HepG2 (cell line): ENCODE measurements around the gene PFDN5. TPM values are rescaled to one million over a fixed set of nuclear protein-coding genes. Genes with fewer than 3 reads are reported as not detected.

Experiments used
- CAMTA2 ChIP-seq: sonication (generic); formaldehyde crosslinking; IDR thresholded peaks from 2 replicates; pipeline ENCODE4 v1.4.0; 2020; ENCODE audit warnings: mild to moderate bottlenecking, missing genetic modification reagents, borderline replicate concordance
- EZH2 ChIP-seq: conservative IDR thresholded peaks from 2 replicates; pipeline ENCODE4 v1.6.1; 2012; ENCODE audit warnings: mild to moderate bottlenecking, low read depth, low read length, moderate library complexity
- HCFC1 ChIP-seq: fragments of 150-350 bp; IDR thresholded peaks from 2 replicates; pipeline ENCODE4 v1.6.1; 2014; ENCODE audit warnings: low read depth, low read length
- MTERF4 ChIP-seq: sonication (generic); formaldehyde crosslinking; IDR thresholded peaks from 2 replicates; pipeline ENCODE4 v1.8.0; 2023; ENCODE audit warnings: mild to moderate bottlenecking, missing genetic modification reagents
- MTF1 ChIP-seq: sonication (generic); formaldehyde crosslinking; IDR thresholded peaks from 2 replicates; pipeline ENCODE4 v1.5.0; 2020; ENCODE audit warnings: missing genetic modification reagents
- NBN ChIP-seq: fragments of 450-650 bp; conservative IDR thresholded peaks from 2 replicates; pipeline ENCODE4 v1.6.1; 2017
- NKX3-1 ChIP-seq: sonication (generic); formaldehyde crosslinking; IDR thresholded peaks from 2 replicates; pipeline ENCODE4 v1.5.0; 2020; ENCODE audit warnings: missing genetic modification reagents
- SRF ChIP-seq: IDR thresholded peaks from 2 replicates; pipeline ENCODE4 v1.6.1; 2011; ENCODE audit warnings: mild to moderate bottlenecking, low read depth, low read length, moderate library complexity
- SSRP1 ChIP-seq: IDR thresholded peaks from 2 replicates; pipeline ENCODE4 v1.6.1; 2016; ENCODE audit warnings: control low read depth
- WIZ ChIP-seq: sonication (generic); formaldehyde crosslinking; IDR thresholded peaks from 2 replicates; pipeline ENCODE4 v1.5.1; 2020; ENCODE audit warnings: mild to moderate bottlenecking, missing genetic modification reagents
- ZMAT3 ChIP-seq: sonication (generic); formaldehyde crosslinking; conservative IDR thresholded peaks from 2 replicates; pipeline ENCODE4 v1.7.0; 2021; ENCODE audit warnings: missing genetic modification reagents
- ZNF3 ChIP-seq: IDR thresholded peaks from 2 replicates; pipeline ENCODE4 v1.7.0; 2017; ENCODE audit warnings: inconsistent platforms
- ZNF432 ChIP-seq: sonication (generic); formaldehyde crosslinking; IDR thresholded peaks from 2 replicates; pipeline ENCODE4 v1.5.0; 2020; ENCODE audit warnings: missing genetic modification reagents, mild to moderate bottlenecking, borderline replicate concordance
- ZNF510 ChIP-seq: sonication (generic); formaldehyde crosslinking; IDR thresholded peaks from 2 replicates; pipeline ENCODE4 v1.4.0; 2020; ENCODE audit warnings: low read depth, mild to moderate bottlenecking, missing genetic modification reagents
- ZNF549 ChIP-seq: sonication (generic); formaldehyde crosslinking; IDR thresholded peaks from 2 replicates; pipeline ENCODE4 v1.5.0; 2020; ENCODE audit warnings: missing genetic modification reagents
- ZNF746 ChIP-seq: sonication (generic); formaldehyde crosslinking; IDR thresholded peaks from 2 replicates; pipeline ENCODE4 v1.8.0; 2022; ENCODE audit warnings: mild to moderate bottlenecking, missing genetic modification reagents
- ZNF766 ChIP-seq: sonication (generic); formaldehyde crosslinking; IDR thresholded peaks from 2 replicates; pipeline ENCODE4 v1.5.0; 2020; ENCODE audit warnings: missing genetic modification reagents, borderline replicate concordance
- polyA plus RNA-seq, 8 experiments: library from polyadenylated mRNA; depleted of rRNA in 3 of 8; stranded (reverse) in 7 of 8; unstranded in 1 of 8; fragments of >200 nt; fragmentation: Illumina TruSeq in 4 of 8; extraction: Trizol in 4 of 8; gene quantifications; 2 replicates each; pipeline versions ENCODE4 v1.2.1 to v1.2.3, GENCODE V29; 2011 to 2016; ENCODE audit warnings: low read depth in 4 of 8, missing spikeins in 1 of 8, mixed read lengths in 1 of 8; ENCODE audit not compliant: insufficient read depth in 1 of 8
- total RNA-seq, 5 experiments: library from RNA; depleted of rRNA; stranded (reverse); fragments of >200 nt; fragmentation: Illumina TruSeq; extraction: Trizol; gene quantifications; 2 replicates each; pipeline ENCODE4 v1.2.3, GENCODE V29; 2016; ENCODE audit warnings: low read depth in 1 of 5
- TF ChIP-seq, protein P1 (sequence below): sonication (generic); formaldehyde crosslinking; IDR thresholded peaks from 2 replicates; pipeline ENCODE4 v1.5.1; 2020; ENCODE audit warnings: missing genetic modification reagents, mild to moderate bottlenecking, borderline replicate concordance
- TF ChIP-seq, protein P2 (sequence below): sonication (generic); formaldehyde crosslinking; IDR thresholded peaks from 2 replicates; pipeline ENCODE4 v1.8.0; 2022; ENCODE audit warnings: mild to moderate bottlenecking, missing genetic modification reagents, moderate library complexity
- TF ChIP-seq, protein P3 (sequence below): IDR thresholded peaks from 2 replicates; pipeline ENCODE4 v1.4.0; 2020; ENCODE audit warnings: mild to moderate bottlenecking, missing genetic modification reagents
- TF ChIP-seq, protein P4 (sequence below): IDR thresholded peaks from 2 replicates; pipeline ENCODE4 v1.6.1; 2016; ENCODE audit warnings: mild to moderate bottlenecking

PFDN5 gene
- total and polyA plus RNA-seq, 2 of the 13 experiments (the other 11 are each of a cell fraction or from before 2014, with no cell fraction given), result 449 to 462 TPM

- TF ChIP-seq, protein P1, sequence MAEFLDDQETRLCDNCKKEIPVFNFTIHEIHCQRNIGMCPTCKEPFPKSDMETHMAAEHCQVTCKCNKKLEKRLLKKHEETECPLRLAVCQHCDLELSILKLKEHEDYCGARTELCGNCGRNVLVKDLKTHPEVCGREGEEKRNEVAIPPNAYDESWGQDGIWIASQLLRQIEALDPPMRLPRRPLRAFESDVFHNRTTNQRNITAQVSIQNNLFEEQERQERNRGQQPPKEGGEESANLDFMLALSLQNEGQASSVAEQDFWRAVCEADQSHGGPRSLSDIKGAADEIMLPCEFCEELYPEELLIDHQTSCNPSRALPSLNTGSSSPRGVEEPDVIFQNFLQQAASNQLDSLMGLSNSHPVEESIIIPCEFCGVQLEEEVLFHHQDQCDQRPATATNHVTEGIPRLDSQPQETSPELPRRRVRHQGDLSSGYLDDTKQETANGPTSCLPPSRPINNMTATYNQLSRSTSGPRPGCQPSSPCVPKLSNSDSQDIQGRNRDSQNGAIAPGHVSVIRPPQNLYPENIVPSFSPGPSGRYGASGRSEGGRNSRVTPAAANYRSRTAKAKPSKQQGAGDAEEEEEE (CRISPR knock-in tag), result no peak
- TF ChIP-seq ZMAT3, result no peak
- no peak for TF ChIP-seq CAMTA2 (CRISPR knock-in tag)
- no peak for TF ChIP-seq ZNF3 (CRISPR knock-in tag)
- no peak for TF ChIP-seq EZH2
- TF ChIP-seq MTF1, result no peak
- TF ChIP-seq, protein P2, sequence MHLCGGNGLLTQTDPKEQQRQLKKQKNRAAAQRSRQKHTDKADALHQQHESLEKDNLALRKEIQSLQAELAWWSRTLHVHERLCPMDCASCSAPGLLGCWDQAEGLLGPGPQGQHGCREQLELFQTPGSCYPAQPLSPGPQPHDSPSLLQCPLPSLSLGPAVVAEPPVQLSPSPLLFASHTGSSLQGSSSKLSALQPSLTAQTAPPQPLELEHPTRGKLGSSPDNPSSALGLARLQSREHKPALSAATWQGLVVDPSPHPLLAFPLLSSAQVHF (CRISPR knock-in tag), result no peak
- TF ChIP-seq ZNF432 (CRISPR knock-in tag), result no peak
- no peak for TF ChIP-seq WIZ (CRISPR knock-in tag)
- TF ChIP-seq SSRP1 (CRISPR knock-in tag), result no peak
- TF ChIP-seq ZNF510 (CRISPR knock-in tag), result no peak
- no peak for TF ChIP-seq NBN
- TF ChIP-seq SRF, result no peak
- no peak for TF ChIP-seq ZNF766 (CRISPR knock-in tag)
- peak; percentile 89 for TF ChIP-seq HCFC1
- TF ChIP-seq ZNF549, result no peak
- TF ChIP-seq, protein P3, sequence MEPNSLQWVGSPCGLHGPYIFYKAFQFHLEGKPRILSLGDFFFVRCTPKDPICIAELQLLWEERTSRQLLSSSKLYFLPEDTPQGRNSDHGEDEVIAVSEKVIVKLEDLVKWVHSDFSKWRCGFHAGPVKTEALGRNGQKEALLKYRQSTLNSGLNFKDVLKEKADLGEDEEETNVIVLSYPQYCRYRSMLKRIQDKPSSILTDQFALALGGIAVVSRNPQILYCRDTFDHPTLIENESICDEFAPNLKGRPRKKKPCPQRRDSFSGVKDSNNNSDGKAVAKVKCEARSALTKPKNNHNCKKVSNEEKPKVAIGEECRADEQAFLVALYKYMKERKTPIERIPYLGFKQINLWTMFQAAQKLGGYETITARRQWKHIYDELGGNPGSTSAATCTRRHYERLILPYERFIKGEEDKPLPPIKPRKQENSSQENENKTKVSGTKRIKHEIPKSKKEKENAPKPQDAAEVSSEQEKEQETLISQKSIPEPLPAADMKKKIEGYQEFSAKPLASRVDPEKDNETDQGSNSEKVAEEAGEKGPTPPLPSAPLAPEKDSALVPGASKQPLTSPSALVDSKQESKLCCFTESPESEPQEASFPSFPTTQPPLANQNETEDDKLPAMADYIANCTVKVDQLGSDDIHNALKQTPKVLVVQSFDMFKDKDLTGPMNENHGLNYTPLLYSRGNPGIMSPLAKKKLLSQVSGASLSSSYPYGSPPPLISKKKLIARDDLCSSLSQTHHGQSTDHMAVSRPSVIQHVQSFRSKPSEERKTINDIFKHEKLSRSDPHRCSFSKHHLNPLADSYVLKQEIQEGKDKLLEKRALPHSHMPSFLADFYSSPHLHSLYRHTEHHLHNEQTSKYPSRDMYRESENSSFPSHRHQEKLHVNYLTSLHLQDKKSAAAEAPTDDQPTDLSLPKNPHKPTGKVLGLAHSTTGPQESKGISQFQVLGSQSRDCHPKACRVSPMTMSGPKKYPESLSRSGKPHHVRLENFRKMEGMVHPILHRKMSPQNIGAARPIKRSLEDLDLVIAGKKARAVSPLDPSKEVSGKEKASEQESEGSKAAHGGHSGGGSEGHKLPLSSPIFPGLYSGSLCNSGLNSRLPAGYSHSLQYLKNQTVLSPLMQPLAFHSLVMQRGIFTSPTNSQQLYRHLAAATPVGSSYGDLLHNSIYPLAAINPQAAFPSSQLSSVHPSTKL (CRISPR knock-in tag), result peak; percentile 52; the same call in 1 of the 2 replicates
- no peak for TF ChIP-seq ZNF746 (CRISPR knock-in tag)
- no peak for TF ChIP-seq MTERF4 (CRISPR knock-in tag)
- TF ChIP-seq, protein P4, sequence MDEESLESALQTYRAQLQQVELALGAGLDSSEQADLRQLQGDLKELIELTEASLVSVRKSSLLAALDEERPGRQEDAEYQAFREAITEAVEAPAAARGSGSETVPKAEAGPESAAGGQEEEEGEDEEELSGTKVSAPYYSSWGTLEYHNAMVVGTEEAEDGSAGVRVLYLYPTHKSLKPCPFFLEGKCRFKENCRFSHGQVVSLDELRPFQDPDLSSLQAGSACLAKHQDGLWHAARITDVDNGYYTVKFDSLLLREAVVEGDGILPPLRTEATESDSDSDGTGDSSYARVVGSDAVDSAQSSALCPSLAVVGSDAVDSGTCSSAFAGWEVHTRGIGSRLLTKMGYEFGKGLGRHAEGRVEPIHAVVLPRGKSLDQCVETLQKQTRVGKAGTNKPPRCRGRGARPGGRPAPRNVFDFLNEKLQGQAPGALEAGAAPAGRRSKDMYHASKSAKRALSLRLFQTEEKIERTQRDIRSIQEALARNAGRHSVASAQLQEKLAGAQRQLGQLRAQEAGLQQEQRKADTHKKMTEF (CRISPR knock-in tag), result peak; percentile 86
- TF ChIP-seq NKX3-1 (CRISPR knock-in tag), result no peak
Observed at GRCh38 chr12:53267999-53268629, 27.2 kb upstream of the PFDN5 start, which contains the start of gene ESPL1 (continued).
